NCI-H1092 (cell line): Measurements from ENCODE around the gene TUBB4B.

Experiments
- DNase-seq: peaks from one replicate; lab custom pipeline; 2025; lab: John Stamatoyannopoulos, UW

Gene TUBB4B

GRCh38 chr9:137225699-137226331 is 15.3 kb upstream of the TUBB4B start:
- DNase-seq = no peak

- no peak for DNase-seq
Observed at GRCh38 chr9:137226338-137227053, 14.6 kb upstream of the TUBB4B start.

GRCh38 chr9:137227054-137227852 is 13.8 kb upstream of the TUBB4B start, which contains the start of gene RNF224:
Gene RNF224 (plus strand): TSS chr9:137227502. CDS start chr9:137228336, 834 bp downstream.
- DNase-seq = peak; percentile 60

- DNase-seq = no peak
Observed at GRCh38 chr9:137227853-137228505, 13.1 kb upstream of the TUBB4B start.

- no peak for DNase-seq
Observed at GRCh38 chr9:137228506-137228967, 12.6 kb upstream of the TUBB4B start.

- no peak for DNase-seq
Observed at GRCh38 chr9:137228968-137229896, 11.9 kb upstream of the TUBB4B start.

- no peak for DNase-seq
Observed at GRCh38 chr9:137229903-137230704, 11.0 kb upstream of the TUBB4B start.

GRCh38 chr9:137230705-137231371 is 10.2 kb upstream of the TUBB4B start, which contains the start of gene SLC34A3:
Gene SLC34A3 (plus strand): TSS chr9:137230901. CDS start chr9:137231703, 802 bp downstream.
- no peak for DNase-seq

- no peak for DNase-seq
Observed at GRCh38 chr9:137231372-137232039, 9.6 kb upstream of the TUBB4B start.

GRCh38 chr9:137232101-137232500 is 9.0 kb upstream of the TUBB4B start:
- DNase-seq = no peak

- no peak for DNase-seq
Observed at GRCh38 chr9:137232510-137232909, 8.6 kb upstream of the TUBB4B start.

- DNase-seq = no peak
Observed at GRCh38 chr9:137233143-137233980, 7.7 kb upstream of the TUBB4B start.

- no peak for DNase-seq
Observed at GRCh38 chr9:137234055-137234697, 6.9 kb upstream of the TUBB4B start.

GRCh38 chr9:137234758-137235423 is 6.2 kb upstream of the TUBB4B start:
- DNase-seq = no peak

GRCh38 chr9:137235424-137236237 is 5.5 kb upstream of the TUBB4B start:
- no peak for DNase-seq
